ENCODE data around the gene NIPAL4. TPM values are rescaled to one million over a fixed set of nuclear protein-coding genes. Genes with fewer than 3 reads are reported as not detected.

NIPAL4 gene
- total RNA-seq, 5 donors from 2014 or later (not counting 1 experiment from before 2014, with no cell fraction given): 0.06 to 0.49 (median 0.08) TPM; not detected in 1

DNA sequence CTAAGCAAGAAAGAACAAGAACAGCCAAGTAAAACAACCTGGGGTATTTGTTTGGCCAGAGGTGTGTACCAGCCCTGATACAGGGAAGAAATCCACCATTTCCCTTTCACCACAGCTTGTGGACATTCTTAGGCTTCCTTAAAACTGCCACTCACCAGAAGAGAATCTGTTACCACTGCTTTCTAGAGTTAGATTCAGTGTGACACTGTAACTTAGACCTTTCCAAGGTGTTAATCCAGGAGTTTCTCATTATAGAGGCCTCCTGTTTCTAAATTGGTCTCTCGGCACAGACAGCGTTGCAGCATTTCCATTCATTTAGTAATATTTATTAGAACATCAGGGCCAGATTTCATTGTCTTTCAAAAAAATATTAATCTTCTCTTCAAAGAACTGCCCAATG, 55.0 kb downstream of the NIPAL4 start:
- H3K36me3 ChIP-seq (ENCODE audit: control insufficient read depth in 2 of 2, extremely low read depth in 1 of 2, insufficient read depth in 1 of 2, low read length in 1 of 2): peaks cover 0 to 12% of the 10 kb centered on the region in 2 donors
- no peak for ATAC-seq (replicated peaks in 1 of 4)
- no peaks in the 10 kb centered on the region for H3K4me1 ChIP-seq (ENCODE audit: control insufficient read depth in 1 of 2, extremely low read depth in 1 of 2, insufficient read depth in 2 of 2, low read length in 2 of 2)
- POLR2A ChIA-PET: no interaction called here
- no peak overlapping the region for H3K27ac ChIP-seq (ENCODE audit: low read length)
- H3K27me3 ChIP-seq (replicated peaks in 1 of 2; ENCODE audit: control insufficient read depth in 2 of 2, extremely low read depth in 1 of 2, insufficient read depth in 2 of 2, low read length in 1 of 2): peaks cover 0 to 3% of the 10 kb centered on the region in 2 experiments
- WGBS (ENCODE audit: insufficient coverage): no CpG with 5 or more reads among the region's 2 CpGs
- Mint-ChIP-seq H3K4me1 (peaks cover 0 to 16% (median 0%) of the 10 kb centered on the region in 3 donors), H3K9me3 (no peaks in the 10 kb centered on the region), H3K4me3 (no peak overlapping the region), H3K27ac (no peak overlapping the region), H3K27me3 (no peaks in the 10 kb centered on the region), H3K36me3 (peaks cover 35% of the 10 kb centered on the region)
- no peak overlapping the region for H3K4me3 ChIP-seq (ENCODE audit: control insufficient read depth in 1 of 2, extremely low read depth in 1 of 2, low read length in 1 of 2)
- H3K9me3 ChIP-seq: no peaks in the 10 kb centered on the region
- CTCF ChIA-PET: interaction anchor here in 1 of 2 donors (0.6 kb wide), 2 partner anchors 10 to 421 kb away, joined by 8 to 10 read pairs; no protein-coding TSS in a partner anchor
- DNase-seq: no peak

DNA sequence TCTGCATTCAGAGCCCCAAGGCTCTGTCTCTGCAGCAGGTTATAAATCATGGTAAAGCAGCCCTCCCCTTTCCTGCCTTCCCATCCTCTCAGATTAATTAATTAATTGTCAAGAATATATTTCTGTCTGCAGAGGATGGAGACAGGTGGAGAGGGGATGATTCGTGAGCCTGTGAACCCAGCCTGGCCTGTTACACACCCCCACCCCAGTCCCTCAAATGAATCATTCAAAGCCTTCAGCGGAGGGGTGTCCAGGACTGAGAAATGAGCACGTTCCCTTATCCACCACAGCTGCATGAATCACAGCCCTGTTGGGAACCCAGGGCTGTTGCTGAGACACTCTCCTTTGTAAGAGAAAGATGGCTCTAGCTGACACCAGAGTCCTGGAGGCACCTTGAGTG, 56.0 kb downstream of the NIPAL4 start:
- Mint-ChIP-seq H3K4me1 (peaks cover 0 to 21% (median 0%) of the 10 kb centered on the region in 3 donors), H3K9me3 (no peaks in the 10 kb centered on the region), H3K27me3 (no peaks in the 10 kb centered on the region), H3K4me3 (no peak overlapping the region), H3K36me3 (peaks cover 32% of the 10 kb centered on the region), H3K27ac (no peak overlapping the region)
- Histone ChIP-seq H3K27me3 (replicated peaks in 1 of 2; ENCODE audit: control insufficient read depth in 2 of 2, extremely low read depth in 1 of 2, insufficient read depth in 2 of 2, low read length in 1 of 2) (peaks cover 0 to 3% of the 10 kb centered on the region in 2 experiments), H3K9me3 (no peaks in the 10 kb centered on the region), H3K27ac (ENCODE audit: low read length) (no peak overlapping the region), H3K4me1 (ENCODE audit: control insufficient read depth in 1 of 2, extremely low read depth in 1 of 2, insufficient read depth in 2 of 2, low read length in 2 of 2) (no peaks in the 10 kb centered on the region), H3K4me3 (ENCODE audit: control insufficient read depth in 1 of 2, extremely low read depth in 1 of 2, low read length in 1 of 2) (no peak overlapping the region), H3K36me3 (ENCODE audit: control insufficient read depth in 2 of 2, extremely low read depth in 1 of 2, insufficient read depth in 1 of 2, low read length in 1 of 2) (peaks cover 0 to 8% of the 10 kb centered on the region in 2 donors)
- DNase-seq (no peak), ATAC-seq (replicated peaks in 1 of 4) (no peak)
- POLR2A ChIA-PET: no interaction called here
- CTCF ChIA-PET: interaction anchor here in 1 of 2 donors (1.0 kb wide), 1 partner anchor 44 kb away, joined by 3 read pairs; no protein-coding TSS in a partner anchor
- WGBS (ENCODE audit: insufficient coverage): no CpG with 5 or more reads among the region's 3 CpGs

DNA sequence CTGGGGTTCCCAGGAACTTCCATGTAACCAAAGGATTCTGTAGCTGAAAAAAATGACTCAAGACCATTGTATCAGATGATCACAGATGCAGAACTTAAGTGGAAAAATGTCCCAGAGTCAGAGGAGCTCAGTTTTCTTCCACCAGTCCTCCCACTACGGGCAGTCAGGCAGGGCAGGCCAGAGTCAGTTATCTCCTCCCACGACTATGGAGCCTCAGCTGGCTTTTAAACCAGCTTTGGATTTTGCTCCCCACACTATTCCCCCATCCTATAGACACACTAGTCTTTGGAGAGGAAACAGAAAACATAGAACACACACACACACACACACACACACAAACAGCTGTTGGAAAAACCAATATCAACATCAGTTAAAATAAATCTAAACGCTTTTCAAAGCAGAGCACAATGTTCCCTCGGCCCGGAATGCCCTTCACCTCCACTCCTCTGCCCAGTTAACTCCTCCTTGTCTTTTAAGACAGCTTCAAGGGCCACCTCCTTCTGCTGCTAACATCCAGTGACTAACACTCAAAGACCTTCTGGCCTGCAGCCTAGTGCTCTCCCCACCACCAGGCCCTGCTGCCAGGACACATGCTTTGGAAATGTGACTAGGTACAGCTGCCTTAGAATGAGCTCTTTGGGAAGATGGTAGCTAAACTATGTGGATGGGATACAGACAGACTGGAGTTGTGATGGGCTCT, 56.8 kb downstream of the NIPAL4 start:
- POLR2A ChIA-PET: no interaction called here
- H3K36me3 ChIP-seq (ENCODE audit: control insufficient read depth in 2 of 2, extremely low read depth in 1 of 2, insufficient read depth in 1 of 2, low read length in 1 of 2): peaks cover 0 to 10% of the 10 kb centered on the region in 2 donors
- Mint-ChIP-seq H3K36me3 (peaks cover 31% of the 10 kb centered on the region), H3K27ac (peak overlapping the region in 1 of 2 donors; percentile 53), H3K27me3 (no peaks in the 10 kb centered on the region), H3K4me3 (no peak overlapping the region), H3K9me3 (no peaks in the 10 kb centered on the region), H3K4me1 (peaks cover 0 to 25% (median 2%) of the 10 kb centered on the region in 3 donors)
- H3K27me3 ChIP-seq (replicated peaks in 1 of 2; ENCODE audit: control insufficient read depth in 2 of 2, extremely low read depth in 1 of 2, insufficient read depth in 2 of 2, low read length in 1 of 2): peaks cover 0 to 3% of the 10 kb centered on the region in 2 experiments
- CTCF ChIA-PET: no interaction called here
- H3K9me3 ChIP-seq: no peaks in the 10 kb centered on the region
- no peak for DNase-seq
- no peaks in the 10 kb centered on the region for H3K4me1 ChIP-seq (ENCODE audit: control insufficient read depth in 1 of 2, extremely low read depth in 1 of 2, insufficient read depth in 2 of 2, low read length in 2 of 2)
- H3K27ac ChIP-seq (ENCODE audit: low read length): no peak overlapping the region
- H3K4me3 ChIP-seq (ENCODE audit: control insufficient read depth in 1 of 2, extremely low read depth in 1 of 2, low read length in 1 of 2): no peak overlapping the region
- 91% methylated on average over 5 of the region's 5 CpGs for WGBS (ENCODE audit: insufficient coverage)
- no peak for ATAC-seq (replicated peaks in 1 of 4)

DNA sequence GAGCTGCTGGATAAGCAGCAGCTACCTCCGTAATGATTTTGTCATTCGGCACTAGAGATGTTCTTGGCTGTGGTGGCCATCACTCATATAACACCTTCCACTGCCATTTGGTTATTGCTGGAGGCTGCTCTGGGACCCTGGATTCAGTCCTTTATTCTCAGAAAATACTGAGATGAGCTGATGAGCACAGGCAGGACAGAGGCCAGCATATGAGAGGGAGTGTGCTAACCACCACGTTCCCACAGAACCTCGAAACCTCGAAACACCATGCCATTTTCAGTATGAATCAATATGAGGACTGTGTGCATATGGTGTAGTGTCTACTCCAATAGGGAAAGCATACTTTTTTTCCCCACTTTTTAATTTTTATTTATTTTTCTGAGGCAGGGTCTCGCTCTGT, 59.0 kb downstream of the NIPAL4 start:
- H3K27ac ChIP-seq (ENCODE audit: low read length): no peak overlapping the region
- no peak overlapping the region for H3K4me3 ChIP-seq (ENCODE audit: control insufficient read depth in 1 of 2, extremely low read depth in 1 of 2, low read length in 1 of 2)
- H3K36me3 Mint-ChIP-seq: peaks cover 18% of the 10 kb centered on the region
- peaks cover 0 to 3% of the 10 kb centered on the region in 2 experiments for H3K27me3 ChIP-seq (replicated peaks in 1 of 2; ENCODE audit: control insufficient read depth in 2 of 2, extremely low read depth in 1 of 2, insufficient read depth in 2 of 2, low read length in 1 of 2)
- H3K9me3 ChIP-seq: no peaks in the 10 kb centered on the region
- ATAC-seq (replicated peaks in 1 of 4): no peak
- H3K9me3 Mint-ChIP-seq: no peaks in the 10 kb centered on the region
- CTCF ChIA-PET: no interaction called here
- no peak for DNase-seq
- peaks cover 0 to 11% of the 10 kb centered on the region in 2 donors for H3K36me3 ChIP-seq (ENCODE audit: control insufficient read depth in 2 of 2, extremely low read depth in 1 of 2, insufficient read depth in 1 of 2, low read length in 1 of 2)
- no peak overlapping the region for H3K27ac Mint-ChIP-seq
- no peaks in the 10 kb centered on the region for H3K4me1 ChIP-seq (ENCODE audit: control insufficient read depth in 1 of 2, extremely low read depth in 1 of 2, insufficient read depth in 2 of 2, low read length in 2 of 2)
- peaks cover 0 to 20% (median 3%) of the 10 kb centered on the region in 3 donors for H3K4me1 Mint-ChIP-seq
- no CpG with 5 or more reads among the region's 6 CpGs for WGBS (ENCODE audit: insufficient coverage)
- H3K27me3 Mint-ChIP-seq: no peaks in the 10 kb centered on the region
- H3K4me3 Mint-ChIP-seq: no peak overlapping the region
- POLR2A ChIA-PET: interaction anchor here in 1 of 2 donors (0.6 kb wide), 1 partner anchor 650 kb away, joined by 3 read pairs; no protein-coding TSS in a partner anchor

GRCh38 chr5:157519579-157520253, 59.7 kb downstream of the NIPAL4 start:
- Mint-ChIP-seq H3K27ac (no peak overlapping the region), H3K27me3 (no peaks in the 10 kb centered on the region), H3K4me3 (no peak overlapping the region), H3K9me3 (no peaks in the 10 kb centered on the region), H3K36me3 (peaks cover 17% of the 10 kb centered on the region), H3K4me1 (peaks cover 0 to 21% (median 3%) of the 10 kb centered on the region in 3 donors)
- H3K27ac ChIP-seq (ENCODE audit: low read length): no peak overlapping the region
- no peak overlapping the region for H3K4me3 ChIP-seq (ENCODE audit: control insufficient read depth in 1 of 2, extremely low read depth in 1 of 2, low read length in 1 of 2)
- ATAC-seq (replicated peaks in 1 of 4): no peak
- H3K27me3 ChIP-seq (replicated peaks in 1 of 2; ENCODE audit: control insufficient read depth in 2 of 2, extremely low read depth in 1 of 2, insufficient read depth in 2 of 2, low read length in 1 of 2): peaks cover 0 to 3% of the 10 kb centered on the region in 2 experiments
- peaks cover 0 to 11% of the 10 kb centered on the region in 2 donors for H3K36me3 ChIP-seq (ENCODE audit: control insufficient read depth in 2 of 2, extremely low read depth in 1 of 2, insufficient read depth in 1 of 2, low read length in 1 of 2)
- ChIA-PET POLR2A (interaction anchor here in 1 of 2 donors (0.6 kb wide), 1 partner anchor 300 kb away, joined by 10 read pairs; no protein-coding TSS in a partner anchor), CTCF (no interaction called here)
- WGBS (ENCODE audit: insufficient coverage): 90% methylated on average over 8 of the region's 9 CpGs
- no peaks in the 10 kb centered on the region for H3K4me1 ChIP-seq (ENCODE audit: control insufficient read depth in 1 of 2, extremely low read depth in 1 of 2, insufficient read depth in 2 of 2, low read length in 2 of 2)
- H3K9me3 ChIP-seq: no peaks in the 10 kb centered on the region
- peak in 1 of 35 experiments; percentile 13 for DNase-seq

GRCh38 chr5:157520911-157521703, 61.1 kb downstream of the NIPAL4 start:
- Histone ChIP-seq H3K4me1 (ENCODE audit: control insufficient read depth in 1 of 2, extremely low read depth in 1 of 2, insufficient read depth in 2 of 2, low read length in 2 of 2) (no peaks in the 10 kb centered on the region), H3K9me3 (no peaks in the 10 kb centered on the region), H3K36me3 (ENCODE audit: control insufficient read depth in 2 of 2, extremely low read depth in 1 of 2, insufficient read depth in 1 of 2, low read length in 1 of 2) (peaks cover 0 to 8% of the 10 kb centered on the region in 2 donors), H3K4me3 (ENCODE audit: control insufficient read depth in 1 of 2, extremely low read depth in 1 of 2, low read length in 1 of 2) (no peak overlapping the region), H3K27ac (ENCODE audit: low read length) (no peak overlapping the region), H3K27me3 (replicated peaks in 1 of 2; ENCODE audit: control insufficient read depth in 2 of 2, extremely low read depth in 1 of 2, insufficient read depth in 2 of 2, low read length in 1 of 2) (peaks cover 0 to 3% of the 10 kb centered on the region in 2 experiments)
- Mint-ChIP-seq H3K27ac (peak overlapping the region; percentile 51 to 52), H3K9me3 (no peaks in the 10 kb centered on the region), H3K4me1 (peaks cover 0 to 33% (median 7%) of the 10 kb centered on the region in 3 donors), H3K36me3 (peaks cover 17% of the 10 kb centered on the region), H3K4me3 (no peak overlapping the region), H3K27me3 (no peaks in the 10 kb centered on the region)
- CTCF ChIA-PET: no interaction called here
- 100% methylated on average over 4 of the region's 9 CpGs for WGBS (ENCODE audit: insufficient coverage)
- POLR2A ChIA-PET: no interaction called here
- ATAC-seq (replicated peaks in 1 of 4) (no peak), DNase-seq (no peak)
